HG02870 (cell line): Measurements from ENCODE around the gene ZFAND6.

Experiments used
- ATAC-seq: cut with Tn5 transposase; IDR thresholded peaks from one replicate; pipeline ENCODE4 v1.9.1; 2021; ENCODE audit warnings: mild to moderate bottlenecking, moderate library complexity; ENCODE audit not compliant: unreplicated experiment

The ZFAND6 gene

DNA sequence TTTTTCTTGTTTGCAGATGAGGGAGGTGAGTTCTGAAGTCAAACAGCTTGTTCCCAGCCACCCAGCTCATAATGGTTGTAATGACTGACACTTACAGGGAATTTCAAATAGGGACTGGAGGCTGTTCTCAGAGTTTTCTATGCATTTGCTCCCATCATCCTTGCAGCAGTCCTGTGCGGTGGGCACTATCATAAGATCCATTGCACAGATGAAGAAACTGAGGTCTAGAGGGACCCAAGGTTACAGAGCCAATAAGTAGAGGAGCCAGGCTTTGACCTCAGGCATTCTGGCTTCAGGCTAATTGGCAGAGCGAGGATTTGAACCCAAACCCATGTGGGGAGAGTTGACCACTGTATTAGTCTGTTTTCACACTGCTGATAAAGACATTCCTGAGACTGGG lies 125.7 kb downstream of the ZFAND6 start:
- ATAC-seq, result no peak

DNA sequence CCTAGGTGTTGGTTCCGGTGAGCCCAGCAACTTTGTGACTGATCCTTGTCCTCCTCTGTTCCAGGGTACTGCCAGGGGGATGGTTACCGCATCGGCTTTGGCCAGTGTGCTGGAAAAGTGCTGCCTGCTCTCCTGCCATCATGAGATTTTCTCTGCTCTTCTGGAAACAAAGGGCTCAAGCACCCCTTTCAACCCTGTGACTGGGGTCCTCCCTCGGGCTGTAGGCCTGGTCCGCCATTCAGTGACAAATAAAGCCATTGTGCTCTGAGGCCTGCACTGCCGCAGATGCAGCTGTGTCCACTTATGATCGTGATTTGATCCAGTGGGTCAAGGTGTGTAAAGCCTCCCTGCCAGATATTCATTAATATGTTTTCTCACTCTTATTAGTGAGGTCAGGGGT lies 126.6 kb downstream of the ZFAND6 start:
- ATAC-seq, result no peak

DNA sequence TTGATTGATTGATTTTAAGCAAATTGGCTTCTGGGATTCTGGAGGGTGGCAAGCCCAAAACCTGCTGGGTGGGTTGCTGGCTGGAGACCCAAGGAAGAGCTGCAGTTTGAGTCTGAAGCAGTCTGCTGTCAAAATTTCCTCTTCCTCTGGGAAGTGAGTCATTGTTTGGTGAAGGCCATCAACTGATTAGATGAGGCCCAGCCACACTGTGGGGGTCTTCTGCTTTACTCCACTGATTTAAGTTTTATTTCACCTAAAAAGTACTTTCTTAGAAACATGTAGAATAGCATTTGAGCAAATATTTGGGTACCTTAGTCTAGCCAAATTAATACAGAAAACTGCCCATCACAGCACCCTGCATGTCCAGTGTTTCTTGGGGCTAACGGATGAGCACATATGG lies 127.1 kb downstream of the ZFAND6 start:
- no peak for ATAC-seq
